ENCODE results near the gene RASA3.

DNA sequence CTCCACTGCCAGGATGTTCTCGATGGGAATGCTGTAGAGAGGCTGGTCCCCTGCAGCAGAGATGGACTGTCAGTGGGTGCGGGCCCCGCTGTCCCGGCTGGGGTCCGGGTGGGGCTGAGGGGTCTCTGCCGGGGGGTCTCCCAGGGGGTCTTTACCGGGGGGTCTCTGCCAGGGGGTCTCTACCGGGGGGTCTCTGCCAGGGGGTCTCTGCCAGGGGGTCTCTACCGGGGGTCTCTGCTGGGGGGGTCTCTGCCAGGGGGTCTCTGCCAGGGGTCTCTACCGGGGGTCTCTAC is 132.9 kb downstream of the RASA3 start:
- TF ChIP-seq GATA2 (IDR thresholded peaks at IDR 0.05; ENCODE audit: low read depth, low read length) (no peak), GATA3 (IDR thresholded peaks at IDR 0.05; ENCODE audit: low read depth, low read length) (no peak)
